ENCODE measurements around the gene HAPSTR1. TPM values are rescaled to one million over a fixed set of nuclear protein-coding genes. Genes with fewer than 3 reads are reported as not detected.

Gene HAPSTR1
- total and polyA plus RNA-seq, 2 experiments from 2014 or later = 21.4 to 69.0 TPM

- Histone ChIP-seq H3K27ac (no peak overlapping the region), H3K9me3 (ENCODE audit: low read depth) (no peaks in the 10 kb centered on the region), H3K9me2 (replicated peaks; ENCODE audit: insufficient read depth) (no peaks in the 10 kb centered on the region), H3K4me1 (ENCODE audit: insufficient read depth) (peaks cover 49% of the 10 kb centered on the region), H3K4me3 (peak overlapping the region; percentile 77), H2AFZ (no peak overlapping the region), H3K27me3 (no peaks in the 10 kb centered on the region), H3K36me3 (replicated peaks; ENCODE audit: insufficient read depth, low read depth) (no peaks in the 10 kb centered on the region), H4K20me1 (ENCODE audit: insufficient read depth, poor library complexity, severe bottlenecking) (peaks cover 77% of the 10 kb centered on the region), H3K79me2 (peaks cover 85% of the 10 kb centered on the region), H3K4me2 (peak overlapping the region; percentile 95)
- TF ChIP-seq EZH2phosphoT487 (IDR thresholded peaks at IDR 0.05; ENCODE audit: low read depth, severe bottlenecking, unreplicated experiment) = no peak
- DNase-seq (ENCODE audit: low spot score) = no peak
- whole genome bisulfite sequencing (ENCODE audit: low lambda C conversion rate, missing lambda C conversion rate) = 41% methylated on average over 1 of the region's 1 CpG
These were observed 3.7 kb downstream of the HAPSTR1 start for GRCh38 chr16:9095171-9095570.

GRCh38 chr16:9095656-9096397, 4.4 kb downstream of the HAPSTR1 start:
- H2AFZ ChIP-seq = no peak overlapping the region
- H4K20me1 ChIP-seq (ENCODE audit: insufficient read depth, poor library complexity, severe bottlenecking) = peaks cover 83% of the 10 kb centered on the region
- H3K4me1 ChIP-seq (ENCODE audit: insufficient read depth) = peaks cover 51% of the 10 kb centered on the region
- H3K9me3 ChIP-seq (ENCODE audit: low read depth) = no peaks in the 10 kb centered on the region
- H3K4me2 ChIP-seq = peak overlapping the region; percentile 95
- no peak overlapping the region for H3K27ac ChIP-seq
- 39% methylated on average over 1 of the region's 1 CpG for WGBS (ENCODE audit: low lambda C conversion rate, missing lambda C conversion rate)
- no peaks in the 10 kb centered on the region for H3K9me2 ChIP-seq (replicated peaks; ENCODE audit: insufficient read depth)
- H3K4me3 ChIP-seq = peak overlapping the region; percentile 77
- H3K36me3 ChIP-seq (replicated peaks; ENCODE audit: insufficient read depth, low read depth) = no peaks in the 10 kb centered on the region
- H3K79me2 ChIP-seq = peaks cover 91% of the 10 kb centered on the region
- DNase-seq (ENCODE audit: low spot score) = no peak
- H3K27me3 ChIP-seq = no peaks in the 10 kb centered on the region
- no peak for TF ChIP-seq CTCF (IDR thresholded peaks at IDR 0.05; ENCODE audit: poor library complexity)

GRCh38 chr16:9096416-9096952, 5.0 kb downstream of the HAPSTR1 start:
- H3K4me1 ChIP-seq (ENCODE audit: insufficient read depth) = peaks cover 51% of the 10 kb centered on the region
- H3K9me3 ChIP-seq (ENCODE audit: low read depth) = no peaks in the 10 kb centered on the region
- H3K27ac ChIP-seq = no peak overlapping the region
- WGBS (ENCODE audit: low lambda C conversion rate, missing lambda C conversion rate) = 89% methylated on average over 2 of the region's 2 CpGs
- H4K20me1 ChIP-seq (ENCODE audit: insufficient read depth, poor library complexity, severe bottlenecking) = peaks cover 90% of the 10 kb centered on the region
- no peak overlapping the region for H3K4me3 ChIP-seq
- no peak for TF ChIP-seq EZH2 (IDR thresholded peaks at IDR 0.05; ENCODE audit: borderline replicate concordance)
- TF ChIP-seq EZH2phosphoT487 (IDR thresholded peaks at IDR 0.05; ENCODE audit: low read depth, severe bottlenecking, unreplicated experiment) = no peak
- TF ChIP-seq CTCF (IDR thresholded peaks at IDR 0.05; ENCODE audit: poor library complexity) = no peak
- DNase-seq (ENCODE audit: low spot score) = no peak
- peaks cover 98% of the 10 kb centered on the region for H3K79me2 ChIP-seq
- peak overlapping the region; percentile 95 for H3K4me2 ChIP-seq
- no peaks in the 10 kb centered on the region for H3K27me3 ChIP-seq
- H2AFZ ChIP-seq = no peak overlapping the region
- H3K9me2 ChIP-seq (replicated peaks; ENCODE audit: insufficient read depth) = no peaks in the 10 kb centered on the region
- no peaks in the 10 kb centered on the region for H3K36me3 ChIP-seq (replicated peaks; ENCODE audit: insufficient read depth, low read depth)
